ENCODE data around the gene SHC3.

DNA sequence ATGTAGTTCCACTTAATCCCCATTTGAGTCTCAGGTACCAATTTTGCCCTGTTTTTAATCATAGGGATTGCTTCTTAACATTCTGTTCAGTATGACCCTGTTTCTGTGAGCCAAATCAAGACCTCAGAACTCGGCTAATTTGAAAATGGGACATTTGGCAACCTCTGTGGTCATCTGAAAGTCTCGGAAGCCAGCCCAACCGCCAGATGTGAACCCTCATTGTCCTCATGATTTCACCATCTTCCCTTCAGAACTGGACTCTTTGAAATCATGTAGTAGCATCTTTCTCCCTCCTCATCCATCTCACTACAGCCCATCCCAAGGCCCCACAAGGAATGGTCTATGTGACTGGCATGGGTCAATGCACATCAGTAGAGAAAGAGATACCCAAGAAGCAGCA lies 98.4 kb downstream of the SHC3 start:
- TF ChIP-seq, protein P1, sequence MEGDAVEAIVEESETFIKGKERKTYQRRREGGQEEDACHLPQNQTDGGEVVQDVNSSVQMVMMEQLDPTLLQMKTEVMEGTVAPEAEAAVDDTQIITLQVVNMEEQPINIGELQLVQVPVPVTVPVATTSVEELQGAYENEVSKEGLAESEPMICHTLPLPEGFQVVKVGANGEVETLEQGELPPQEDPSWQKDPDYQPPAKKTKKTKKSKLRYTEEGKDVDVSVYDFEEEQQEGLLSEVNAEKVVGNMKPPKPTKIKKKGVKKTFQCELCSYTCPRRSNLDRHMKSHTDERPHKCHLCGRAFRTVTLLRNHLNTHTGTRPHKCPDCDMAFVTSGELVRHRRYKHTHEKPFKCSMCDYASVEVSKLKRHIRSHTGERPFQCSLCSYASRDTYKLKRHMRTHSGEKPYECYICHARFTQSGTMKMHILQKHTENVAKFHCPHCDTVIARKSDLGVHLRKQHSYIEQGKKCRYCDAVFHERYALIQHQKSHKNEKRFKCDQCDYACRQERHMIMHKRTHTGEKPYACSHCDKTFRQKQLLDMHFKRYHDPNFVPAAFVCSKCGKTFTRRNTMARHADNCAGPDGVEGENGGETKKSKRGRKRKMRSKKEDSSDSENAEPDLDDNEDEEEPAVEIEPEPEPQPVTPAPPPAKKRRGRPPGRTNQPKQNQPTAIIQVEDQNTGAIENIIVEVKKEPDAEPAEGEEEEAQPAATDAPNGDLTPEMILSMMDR (IDR thresholded peaks at IDR 0.05), result no peak
- peak; percentile 66 for TF ChIP-seq POLR2AphosphoS5 (IDR thresholded peaks at IDR 0.05)

Data from gastroesophageal sphincter (tissue), 3 donors.